Measurements from ENCODE around the gene LYST.

Gene LYST

GRCh38 chr1:235883261-235883927 is 16.7 kb upstream of the LYST start:
- DNase-seq: peak in 1 of 2 donors; percentile 54

GRCh38 chr1:235882816-235883215 is 16.1 kb upstream of the LYST start:
- DNase-seq: no peak

DNA sequence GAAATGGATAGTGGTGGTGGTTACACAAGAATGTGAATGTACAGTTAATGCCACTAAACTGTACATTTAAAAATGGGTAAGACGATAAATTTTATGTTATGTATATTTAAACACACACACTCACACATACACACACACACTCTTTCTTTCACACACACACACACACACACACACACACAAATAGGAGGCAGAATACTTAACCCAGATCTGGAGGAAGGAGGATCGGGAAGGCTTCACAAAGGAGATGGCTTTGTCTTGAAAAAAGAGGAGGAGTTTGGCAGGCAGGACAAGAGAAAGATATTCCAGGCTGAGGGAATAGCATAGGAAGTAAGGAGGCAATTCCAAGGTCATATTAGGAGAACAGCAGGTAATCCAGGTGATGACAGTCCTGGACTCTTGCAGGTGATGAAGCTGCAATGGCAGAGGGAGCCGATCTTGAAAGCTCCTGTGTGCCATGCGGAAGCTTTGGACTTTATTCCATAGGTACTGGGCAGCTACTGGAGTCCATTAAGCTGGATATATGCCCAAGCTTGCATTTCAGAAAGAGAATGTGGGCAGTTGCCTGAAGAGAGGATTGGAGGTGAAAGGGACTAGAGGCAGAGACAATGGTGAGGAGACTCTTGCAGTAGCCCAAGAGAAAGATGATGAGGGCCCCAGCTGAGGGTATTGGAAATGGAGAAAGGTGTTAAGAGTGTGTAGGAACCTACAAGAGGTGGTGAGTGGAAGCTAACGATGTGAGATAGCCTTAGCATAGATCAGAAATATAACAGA is 15.4 kb upstream of the LYST start:
- DNase-seq: no peak

DNA sequence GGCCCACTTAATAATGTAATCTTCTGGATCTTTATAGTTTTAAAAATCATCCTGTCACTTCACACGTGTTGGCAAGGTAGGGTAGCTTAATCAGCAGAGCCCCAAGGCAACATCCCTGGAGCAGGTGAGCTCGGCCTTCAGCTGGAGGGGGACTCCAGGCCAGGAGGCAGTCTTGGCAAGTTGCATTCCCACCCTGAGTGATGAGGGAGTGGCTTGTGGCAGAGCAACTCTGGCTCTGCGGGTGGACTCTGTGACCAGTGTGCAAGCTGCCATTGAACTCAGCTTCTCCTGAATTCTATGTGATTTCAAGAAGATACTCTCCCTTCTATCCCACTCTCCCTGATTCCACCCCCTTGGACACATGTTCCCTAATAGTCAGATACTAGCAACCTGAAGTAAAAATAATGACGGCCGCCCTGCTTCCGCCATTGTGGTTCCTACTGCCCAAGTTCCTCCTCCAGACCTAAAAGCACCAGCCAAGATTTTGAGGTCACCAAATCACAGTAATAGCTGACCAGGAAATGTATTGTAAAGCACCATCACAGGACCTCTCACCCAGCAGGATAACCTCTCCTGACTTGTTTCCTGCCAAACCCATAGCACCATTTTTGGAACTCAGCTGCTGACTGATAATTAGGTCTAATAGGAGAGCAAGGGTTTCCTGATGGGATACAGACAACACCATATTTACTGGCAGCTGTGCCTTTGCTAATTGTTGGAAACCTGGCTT is 11.5 kb upstream of the LYST start:
- DNase-seq: no peak

GRCh38 chr1:235876402-235876841 is 9.7 kb upstream of the LYST start:
- peak in 1 of 2 donors; percentile 69 for DNase-seq

- no peak for DNase-seq
These were observed 8.4 kb upstream of the LYST start for GRCh38 chr1:235875036-235875597.

DNA sequence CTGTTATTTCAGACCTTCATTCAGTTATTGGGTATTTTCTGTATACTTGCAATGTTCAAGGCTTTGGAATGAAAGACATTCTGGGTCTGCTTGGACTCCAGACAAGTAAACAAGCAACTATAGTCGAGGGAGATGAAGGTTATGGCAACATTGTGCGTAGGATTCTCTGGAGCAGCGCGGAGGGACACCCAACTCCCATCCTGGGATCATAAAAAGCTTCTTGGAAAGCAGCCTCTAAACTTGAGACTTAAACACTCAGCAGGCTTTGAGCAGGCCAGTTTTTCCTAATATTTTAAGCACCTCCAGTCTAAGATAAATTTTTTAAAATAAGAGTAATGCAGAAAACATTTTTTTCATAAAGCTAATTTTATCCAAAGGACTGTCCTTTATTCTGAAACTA is 7.6 kb upstream of the LYST start:
- DNase-seq: no peak

- DNase-seq: no peak
These were observed 6.9 kb upstream of the LYST start for GRCh38 chr1:235873571-235873970.

DNA sequence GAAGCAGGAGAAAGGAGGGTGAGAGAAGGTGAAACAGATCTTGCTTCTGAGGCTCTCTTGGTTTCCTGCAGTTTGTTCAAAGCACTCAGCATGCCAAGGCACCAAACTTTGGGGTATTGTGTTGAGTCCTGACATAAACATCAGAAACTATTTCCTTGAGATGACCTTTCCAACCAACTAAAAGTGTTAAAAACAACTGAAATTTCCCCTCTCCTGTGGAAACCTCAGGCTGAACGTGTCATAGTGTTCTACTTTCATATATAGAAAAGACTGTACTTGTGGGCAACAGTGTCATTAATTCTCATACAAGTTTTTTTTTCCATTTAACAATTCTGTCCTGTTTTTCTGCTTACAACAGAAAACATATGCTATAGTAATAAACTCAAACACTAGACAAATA is 6.3 kb upstream of the LYST start:
- peak in 1 of 2 donors; percentile 69 for DNase-seq

DNA sequence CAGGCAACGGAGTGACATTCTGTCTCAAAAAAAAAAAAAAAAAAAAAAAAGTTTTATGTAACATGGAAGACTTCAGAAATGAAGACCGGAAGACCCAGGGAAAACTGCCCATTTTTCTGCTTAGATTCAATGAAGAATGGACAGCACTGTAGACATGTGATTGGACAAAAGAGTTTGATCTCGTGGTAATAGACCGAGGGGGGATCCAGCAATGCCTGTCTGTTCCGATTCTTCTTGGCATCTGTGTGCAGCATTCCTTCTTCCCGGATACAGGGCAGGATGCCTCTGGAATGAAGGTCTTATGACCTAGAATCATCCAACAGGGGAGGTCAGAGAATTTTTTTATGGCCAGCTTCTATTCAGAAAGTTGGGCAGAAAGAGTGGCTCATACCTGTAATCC is 5.6 kb upstream of the LYST start:
- DNase-seq: no peak

GRCh38 chr1:235867903-235868469 is 1.3 kb upstream of the LYST start:
- peak; percentile 66 to 88 for DNase-seq

GRCh38 chr1:235866913-235867845 is 473 bp upstream of the LYST start:
- DNase-seq: peak; percentile 97 to 99

- no peak for DNase-seq
These were observed 1.0 kb downstream of the LYST start for GRCh38 chr1:235865565-235866204.

- DNase-seq: peak in 1 of 2 donors; percentile 31
These were observed 1.7 kb downstream of the LYST start for GRCh38 chr1:235864931-235865525.

DNA sequence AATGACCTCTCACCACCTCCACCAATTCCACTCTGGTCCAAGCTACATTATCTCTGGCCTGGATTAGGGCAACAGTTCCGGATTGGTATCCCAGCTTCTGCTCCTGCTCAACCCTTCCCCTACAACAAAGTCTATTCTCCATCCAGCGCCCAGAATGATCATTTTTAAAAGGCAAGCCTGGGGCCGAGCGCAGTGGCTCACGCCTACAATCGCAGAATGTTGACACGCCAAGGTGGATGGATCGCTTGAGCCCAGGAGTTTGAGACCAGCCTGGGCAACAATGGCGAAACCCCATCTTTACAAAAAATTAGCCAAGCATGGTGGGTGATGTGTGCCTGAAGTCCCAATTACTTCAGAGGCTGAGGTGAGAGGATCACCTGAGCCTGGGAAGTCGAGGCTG is 2.2 kb downstream of the LYST start:
- no peak for DNase-seq

GRCh38 chr1:235863699-235864093 is 3.0 kb downstream of the LYST start:
- DNase-seq: no peak

DNA sequence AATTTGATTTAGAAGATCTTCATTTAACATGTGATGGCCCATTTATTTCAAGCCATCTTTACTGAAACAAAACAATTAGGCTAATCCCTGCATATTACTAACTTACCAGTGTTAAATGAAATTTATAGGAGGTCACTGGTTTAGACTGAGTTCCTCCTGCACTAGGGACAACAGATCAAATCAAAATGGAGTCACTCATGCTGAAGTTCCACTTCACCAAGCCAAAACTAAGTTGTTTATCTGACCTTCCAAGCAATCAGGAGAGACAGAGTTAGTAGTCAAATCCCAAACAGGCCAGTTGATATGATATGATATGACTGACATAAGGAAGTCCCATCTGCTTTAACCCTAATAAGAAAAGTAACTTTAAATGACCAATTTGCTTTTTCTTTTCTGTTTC is 4.8 kb downstream of the LYST start:
- no peak for DNase-seq

GRCh38 chr1:235860829-235861228 is 5.9 kb downstream of the LYST start:
- no peak for DNase-seq

GRCh38 chr1:235859789-235860188 is 6.9 kb downstream of the LYST start:
- no peak for DNase-seq

GRCh38 chr1:235858766-235859165 is 7.9 kb downstream of the LYST start:
- DNase-seq: no peak

DNA sequence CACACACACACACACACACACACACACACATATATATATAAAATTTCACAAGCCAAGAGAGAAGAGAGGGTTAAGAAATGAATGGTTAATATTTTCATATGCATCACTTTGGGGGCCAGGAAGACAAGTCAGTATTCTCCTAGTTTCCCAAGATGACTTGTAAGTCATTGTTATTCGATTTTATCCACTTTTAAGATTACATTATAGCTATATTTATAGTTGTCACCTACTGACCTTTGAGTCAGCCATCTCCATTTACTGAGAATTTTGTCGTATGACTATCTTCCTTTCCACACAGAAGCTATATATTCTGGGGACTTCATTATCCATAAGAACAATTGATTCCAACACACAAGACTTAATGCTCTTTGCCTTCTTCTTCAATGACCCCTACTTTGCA is 8.9 kb downstream of the LYST start:
- DNase-seq: no peak
